Activated CD4-positive, alpha-beta T cell treated with anti-CD3 and anti-CD28 coated beads, Interleukin-2, Interleukin-4, amounts not matched to agents 100 ng/mL and 50 ng/mL, durations not matched to agents 16 hours and 8 hours (primary cell): ENCODE measurements around the gene WWOX.
"Not testable (repeated sequence)": the region's sequence is repeated elsewhere in the genome, so short reads cannot be mapped to it uniquely, and the experiment has no call there.

Experiments
- DNase-seq: peaks from one replicate; pipeline ENCODE4 v3.0.0-alpha.2; 2020; ENCODE audit warnings: low spot score

Gene WWOX

DNA sequence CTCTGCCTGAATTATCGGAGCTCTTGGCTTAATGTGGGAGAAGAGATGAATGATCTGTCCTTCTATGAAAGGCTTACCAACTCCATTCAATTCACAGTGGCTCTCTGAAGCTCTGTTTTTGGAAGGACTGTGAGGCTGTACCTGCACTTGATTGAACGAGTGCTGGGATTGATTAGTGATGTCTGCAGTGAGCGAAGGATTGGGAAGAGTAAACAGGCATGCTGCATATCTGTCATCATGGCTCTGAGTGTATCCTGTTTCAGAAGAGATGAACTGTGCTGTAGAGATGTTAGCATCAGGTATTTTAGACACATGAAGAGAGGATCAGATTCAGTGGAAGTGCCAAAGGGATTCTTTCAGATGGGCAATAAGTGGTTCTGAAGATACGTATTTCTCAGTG lies 937.1 kb downstream of the WWOX start:
- no peak for DNase-seq

DNA sequence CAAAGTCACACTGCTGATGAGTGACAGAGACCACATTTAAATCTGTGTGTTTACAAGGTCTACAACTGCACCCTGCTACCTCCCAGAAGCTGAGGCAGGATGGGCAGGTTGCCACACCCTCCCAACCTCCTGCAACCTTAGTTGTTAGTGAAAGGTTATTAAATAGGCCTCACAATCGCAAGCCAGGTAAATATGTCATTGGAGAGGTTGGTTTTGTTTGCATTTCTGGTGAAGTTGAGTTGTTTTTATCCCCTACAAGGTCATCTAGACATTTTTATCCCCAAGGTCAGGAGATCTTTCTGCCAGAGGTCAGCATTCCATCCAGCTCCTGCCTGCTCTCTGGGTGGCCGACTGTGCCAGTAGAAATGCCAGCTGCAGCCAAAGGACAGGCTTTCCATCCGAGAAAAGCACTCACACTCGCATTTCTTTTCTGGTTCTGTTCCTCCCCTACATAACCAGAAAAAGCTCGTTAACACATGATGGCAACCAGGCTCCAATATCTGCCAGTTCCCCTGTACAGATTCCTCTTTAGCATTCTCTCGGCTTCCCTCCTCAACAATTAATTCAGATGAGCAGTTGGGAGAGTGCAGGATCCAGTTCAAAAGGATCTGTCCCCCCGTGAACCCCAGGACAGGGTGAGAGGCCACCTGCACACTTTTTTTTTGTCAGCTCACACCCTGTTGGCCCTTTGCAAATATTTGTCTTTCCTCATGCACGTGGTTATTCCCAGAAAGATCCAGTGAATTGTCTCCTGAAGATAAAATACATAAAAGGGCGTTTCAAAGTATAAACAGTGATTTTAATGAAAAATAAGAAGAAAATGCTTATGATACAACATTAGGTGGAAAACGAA lies 938.3 kb downstream of the WWOX start:
- DNase-seq, result no peak

GRCh38 chr16:79041206-79041605 lies 941.8 kb downstream of the WWOX start:
- no peak for DNase-seq

- DNase-seq, result no peak
These were observed 942.7 kb downstream of the WWOX start for GRCh38 chr16:79042141-79042540.

- peak; percentile 28 for DNase-seq
These were observed 943.4 kb downstream of the WWOX start for GRCh38 chr16:79042886-79043285.

GRCh38 chr16:79045191-79045590 lies 945.7 kb downstream of the WWOX start:
- DNase-seq, result no peak

DNA sequence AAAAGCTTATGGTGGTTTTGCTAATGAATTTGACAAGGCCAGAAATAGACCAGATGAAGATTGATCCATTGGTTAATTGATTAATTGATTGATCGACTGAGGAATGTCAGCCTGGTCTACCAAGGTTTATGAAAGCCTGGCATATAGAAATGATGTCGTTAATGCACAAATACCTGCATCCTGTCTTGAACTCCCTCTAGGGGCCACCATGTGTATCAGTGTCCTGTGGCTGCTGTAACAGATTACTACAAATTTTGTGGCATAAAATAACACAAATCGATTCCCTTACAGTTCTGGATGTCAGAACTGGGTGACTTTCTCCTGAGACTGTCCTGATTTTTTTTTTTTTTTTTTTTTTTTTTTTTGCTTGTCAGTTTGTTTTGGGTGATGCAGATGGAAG lies 947.9 kb downstream of the WWOX start:
- DNase-seq, result peak; percentile 42

GRCh38 chr16:79049040-79049439 lies 949.6 kb downstream of the WWOX start:
- DNase-seq, result no peak

- DNase-seq, result no peak
These were observed 950.6 kb downstream of the WWOX start for GRCh38 chr16:79050063-79050462.

DNA sequence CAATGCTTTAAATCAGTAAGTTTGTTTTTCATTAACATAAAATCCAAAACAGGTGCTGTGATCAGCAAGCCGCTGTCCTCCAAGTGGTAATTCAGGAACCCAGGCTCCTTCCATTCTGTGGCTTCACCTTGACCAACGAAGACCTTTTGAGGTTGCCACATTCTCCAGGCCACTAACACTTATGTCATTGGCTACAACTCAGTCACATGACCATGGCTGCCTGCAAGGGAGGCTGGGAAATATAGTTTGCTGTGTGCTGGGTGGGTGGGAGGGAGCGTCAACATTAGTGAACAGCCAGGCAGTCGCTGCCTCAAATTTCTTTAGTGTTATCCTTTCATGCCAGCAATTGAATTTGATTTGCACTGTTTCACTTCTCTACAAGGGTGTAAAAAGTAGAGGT lies 951.9 kb downstream of the WWOX start:
- no peak for DNase-seq

DNA sequence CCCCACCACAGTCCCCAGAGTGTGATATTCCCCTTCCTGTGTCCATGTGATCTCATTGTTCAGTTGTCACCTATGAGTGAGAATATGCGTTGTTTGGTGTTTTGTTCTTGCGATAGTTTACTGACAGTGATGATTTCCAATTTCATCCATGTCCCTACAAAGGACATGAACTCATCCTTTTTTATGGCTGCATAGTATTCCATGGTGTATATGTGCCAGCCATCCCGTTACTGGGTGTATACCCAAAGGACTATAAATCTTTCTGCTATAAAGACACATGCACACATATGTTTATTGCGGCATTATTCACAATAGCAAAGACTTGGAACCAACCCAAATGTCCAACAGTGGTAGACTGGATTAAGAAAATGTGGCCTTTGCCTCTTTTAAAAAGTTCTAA lies 952.7 kb downstream of the WWOX start:
- not testable (repeated sequence) for DNase-seq

DNA sequence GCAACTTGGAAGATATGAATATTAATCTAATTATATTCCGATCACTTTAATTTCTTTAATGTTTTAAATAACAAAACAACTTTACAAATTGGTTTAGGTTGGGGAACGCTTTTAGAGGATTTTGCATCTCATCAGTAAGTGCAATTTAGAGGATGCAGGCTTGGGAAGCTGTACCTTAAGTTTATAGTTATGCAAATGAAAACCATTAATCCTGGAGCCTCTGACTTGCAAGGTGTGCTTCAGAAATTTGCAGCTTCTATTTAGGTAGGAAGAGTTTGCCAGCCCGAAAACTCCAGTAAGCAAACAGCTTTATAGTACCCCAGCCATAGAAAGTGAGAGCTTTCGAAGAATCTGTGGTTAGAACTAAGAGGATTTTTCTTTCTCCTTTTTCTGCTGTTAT lies 954.1 kb downstream of the WWOX start:
- DNase-seq, result no peak

DNA sequence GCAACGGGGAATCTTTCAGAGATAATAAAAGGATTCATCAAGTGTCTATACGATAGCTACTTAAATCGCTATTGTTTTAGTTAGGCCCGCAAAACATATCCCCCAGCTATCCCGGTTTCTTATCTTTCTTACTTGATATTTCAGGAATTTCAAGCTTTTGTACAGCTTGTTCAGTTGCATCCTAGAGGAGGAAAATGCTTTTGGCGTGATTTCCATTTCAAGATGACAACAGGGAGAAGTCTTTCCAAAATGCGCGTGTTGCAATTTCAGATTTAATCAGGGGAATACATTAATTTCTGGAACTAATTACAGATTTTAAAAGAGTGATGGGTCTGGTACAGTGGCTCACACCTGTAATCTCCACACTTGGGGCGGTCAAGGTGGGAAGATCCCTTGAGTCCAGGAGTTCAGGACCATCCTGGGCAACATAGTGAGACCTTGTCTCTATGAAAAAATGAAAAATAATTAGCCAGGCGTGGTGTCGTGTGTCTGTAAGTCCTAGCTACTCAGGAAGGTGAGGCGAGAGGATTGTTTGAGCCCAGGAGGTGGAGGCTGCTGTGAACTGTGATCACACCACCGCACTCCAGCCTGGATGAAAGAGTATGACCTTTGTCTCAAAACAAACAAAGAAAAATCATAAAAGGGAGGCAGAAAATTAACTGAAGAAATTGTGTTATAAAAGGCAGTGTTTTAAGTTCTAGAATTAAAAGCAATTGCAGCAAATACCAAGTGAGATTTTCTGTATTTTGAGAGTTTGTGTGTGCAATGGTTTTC lies 954.9 kb downstream of the WWOX start:
- no peak for DNase-seq

DNA sequence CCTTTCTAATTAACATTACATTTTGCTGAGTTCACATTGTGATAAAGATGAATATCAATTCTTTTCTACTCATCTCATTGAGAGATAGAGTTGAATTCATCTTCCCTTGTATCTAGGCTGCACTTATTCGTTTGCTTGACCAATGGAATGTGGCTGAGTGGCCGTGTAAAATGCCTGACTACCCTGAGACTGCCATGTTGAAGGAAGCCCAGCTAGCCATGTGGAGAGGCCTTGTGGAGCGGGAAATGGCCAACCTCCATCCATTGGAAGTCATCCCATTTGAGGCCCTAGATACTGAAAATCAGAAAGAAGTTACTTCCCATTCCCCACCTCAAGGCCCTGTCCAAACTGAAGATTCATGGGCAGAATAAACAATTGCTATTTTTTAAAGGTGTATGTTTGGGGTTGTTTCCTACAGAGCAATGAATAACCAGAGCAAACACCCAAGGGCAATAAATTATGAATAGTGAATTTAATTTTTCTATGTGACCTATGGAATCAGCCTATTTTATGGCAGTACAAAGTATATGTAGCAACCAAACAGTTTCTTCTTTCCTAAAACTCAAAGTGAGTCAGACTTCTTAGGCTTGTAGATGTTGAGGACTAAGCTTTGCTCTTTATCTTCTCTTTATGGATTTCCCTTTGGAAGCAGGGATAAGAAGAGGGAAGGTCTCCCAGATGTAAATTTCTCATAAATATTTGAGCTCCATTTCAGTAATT lies 956.0 kb downstream of the WWOX start:
- no peak for DNase-seq

DNA sequence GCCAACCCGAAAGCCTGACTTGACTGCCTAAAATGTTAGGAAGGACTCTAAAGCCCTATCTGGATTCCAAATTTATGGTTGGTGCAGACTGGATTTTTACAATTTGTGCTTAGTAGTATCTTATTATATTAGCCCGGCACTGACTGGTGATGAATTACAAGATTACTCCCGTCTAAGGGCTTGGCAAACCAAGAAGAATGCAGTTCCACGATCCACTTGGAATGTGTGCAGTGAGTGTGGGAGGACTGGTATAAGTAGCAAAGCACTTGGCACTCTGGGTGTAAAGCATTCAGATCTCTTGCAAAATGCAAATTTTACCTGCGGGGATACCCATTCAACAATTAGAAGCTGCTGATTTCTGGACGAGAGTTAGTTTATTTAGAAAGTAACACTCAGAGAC lies 961.7 kb downstream of the WWOX start:
- no peak for DNase-seq

DNA sequence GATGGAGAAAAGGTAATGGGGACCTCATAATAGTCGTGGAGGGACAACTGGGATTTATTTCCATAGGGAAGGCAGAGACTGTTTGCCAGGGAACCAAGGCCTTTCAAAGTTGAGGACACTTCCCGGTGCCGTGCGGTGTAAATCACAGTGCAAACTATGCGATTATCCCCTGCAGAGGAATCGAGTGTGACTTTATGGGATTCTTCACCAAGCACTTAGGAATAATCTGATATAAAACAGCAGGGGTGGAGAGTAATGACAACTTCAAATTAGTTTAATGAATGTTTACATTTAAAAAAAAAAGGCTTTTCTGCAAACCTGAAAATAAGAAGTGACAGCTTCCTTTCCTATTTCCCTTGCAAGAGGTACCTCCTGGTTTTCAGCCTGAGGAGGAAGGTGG lies 962.9 kb downstream of the WWOX start:
- no peak for DNase-seq

DNA sequence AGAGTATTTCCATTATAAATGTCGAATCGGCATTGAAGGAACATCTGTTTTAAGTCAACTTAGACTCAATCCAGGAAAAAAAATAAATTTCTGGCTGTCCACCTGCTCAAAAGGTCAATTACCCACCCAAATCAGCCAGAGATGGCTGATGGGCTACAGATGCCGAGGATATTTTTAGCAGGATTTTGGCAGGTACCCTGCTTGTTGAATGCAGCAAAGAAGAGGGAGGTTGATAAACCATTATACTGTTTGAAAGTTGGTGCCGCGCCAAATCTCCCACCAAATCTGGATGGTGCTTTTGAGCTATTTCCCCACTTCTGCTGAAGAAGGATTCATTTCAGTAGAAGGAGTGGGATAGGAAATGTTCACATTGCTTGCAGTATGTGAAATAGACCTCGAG lies 963.4 kb downstream of the WWOX start:
- no peak for DNase-seq

- no peak for DNase-seq
These were observed 965.0 kb downstream of the WWOX start for GRCh38 chr16:79064256-79064972.

DNA sequence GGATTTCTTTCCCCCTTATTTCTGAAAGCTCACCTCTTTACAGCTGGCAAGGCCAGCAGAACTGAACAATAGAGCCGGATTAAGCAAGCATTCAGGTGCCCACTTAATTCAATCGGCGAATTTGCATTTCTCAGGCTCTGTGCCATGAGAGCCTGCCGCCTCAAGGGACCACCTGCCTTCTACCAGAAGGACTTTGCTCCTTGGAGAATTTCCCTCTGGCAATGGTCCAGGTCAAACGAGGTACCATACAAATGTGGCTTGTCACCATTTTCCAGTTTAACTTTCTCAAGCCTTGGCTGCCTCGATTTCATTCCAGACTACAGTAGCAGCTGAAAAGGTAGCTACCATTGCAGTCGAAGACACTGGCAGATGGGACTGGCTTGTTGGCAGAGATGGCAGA lies 967.1 kb downstream of the WWOX start:
- DNase-seq, result no peak

GRCh38 chr16:79067600-79067999 lies 968.1 kb downstream of the WWOX start:
- DNase-seq, result peak; percentile 39

- no peak for DNase-seq
These were observed 969.7 kb downstream of the WWOX start for GRCh38 chr16:79069121-79069520.

GRCh38 chr16:79069633-79070032 lies 970.2 kb downstream of the WWOX start:
- peak; percentile 50 for DNase-seq
